Activated naive CD8-positive, alpha-beta T cell (primary cell): ENCODE results near the gene DSTN.

Experiments
- H3K27ac Mint-ChIP-seq: one replicate; pipeline ENCODE4 v1.8.0; 2021; ENCODE audit warnings: mixed read lengths
- H3K27me3 Mint-ChIP-seq: one replicate; pipeline ENCODE4 v1.8.0; 2021; ENCODE audit warnings: mixed read lengths
- H3K36me3 Mint-ChIP-seq: one replicate; pipeline ENCODE4 v1.8.0; 2021; ENCODE audit warnings: mixed read lengths
- H3K4me1 Mint-ChIP-seq: one replicate; pipeline ENCODE4 v1.8.0; 2021; ENCODE audit warnings: low read depth, mixed read lengths
- H3K4me3 Mint-ChIP-seq: one replicate; pipeline ENCODE4 v1.8.0; 2021; ENCODE audit warnings: mild to moderate bottlenecking, mixed read lengths
- H3K9me3 Mint-ChIP-seq: one replicate; pipeline ENCODE4 v1.8.0; 2021; ENCODE audit warnings: low read depth, mixed read lengths

Gene DSTN

GRCh38 chr20:17569616-17570346, at the start of gene DSTN:
TSS of gene DSTN (plus strand) at chr20:17570075. CDS start at chr20:17570209, 134 bp downstream.
- H3K4me1 Mint-ChIP-seq = peaks cover 33% of the 10 kb centered on the region
- no peaks in the 10 kb centered on the region for H3K27me3 Mint-ChIP-seq
- H3K27ac Mint-ChIP-seq = peak within 1 kb of the TSS; percentile 87
- H3K4me3 Mint-ChIP-seq = peak within 1 kb of the TSS; percentile 93
- H3K9me3 Mint-ChIP-seq = no peaks in the 10 kb centered on the region
- no peaks in the 10 kb centered on the region for H3K36me3 Mint-ChIP-seq

GRCh38 chr20:17520583-17520982, 49.3 kb upstream of the DSTN start:
- H3K4me3 Mint-ChIP-seq = no peak overlapping the region
- H3K4me1 Mint-ChIP-seq = peaks cover 2% of the 10 kb centered on the region
- H3K9me3 Mint-ChIP-seq = no peaks in the 10 kb centered on the region
- H3K36me3 Mint-ChIP-seq = no peaks in the 10 kb centered on the region
- peaks cover 2% of the 10 kb centered on the region for H3K27me3 Mint-ChIP-seq
- no peak overlapping the region for H3K27ac Mint-ChIP-seq

- H3K36me3 Mint-ChIP-seq = no peaks in the 10 kb centered on the region
- H3K4me3 Mint-ChIP-seq = no peak overlapping the region
- H3K9me3 Mint-ChIP-seq = no peaks in the 10 kb centered on the region
- no peak overlapping the region for H3K27ac Mint-ChIP-seq
- no peaks in the 10 kb centered on the region for H3K4me1 Mint-ChIP-seq
- peaks cover 4% of the 10 kb centered on the region for H3K27me3 Mint-ChIP-seq
Measured at GRCh38 chr20:17522528-17522927, 47.3 kb upstream of the DSTN start.

GRCh38 chr20:17523326-17523725, 46.5 kb upstream of the DSTN start:
- H3K4me1 Mint-ChIP-seq = no peaks in the 10 kb centered on the region
- no peaks in the 10 kb centered on the region for H3K36me3 Mint-ChIP-seq
- peaks cover 4% of the 10 kb centered on the region for H3K27me3 Mint-ChIP-seq
- no peak overlapping the region for H3K4me3 Mint-ChIP-seq
- no peaks in the 10 kb centered on the region for H3K9me3 Mint-ChIP-seq
- no peak overlapping the region for H3K27ac Mint-ChIP-seq

- H3K36me3 Mint-ChIP-seq = no peaks in the 10 kb centered on the region
- no peaks in the 10 kb centered on the region for H3K4me1 Mint-ChIP-seq
- H3K9me3 Mint-ChIP-seq = no peaks in the 10 kb centered on the region
- no peak overlapping the region for H3K27ac Mint-ChIP-seq
- H3K4me3 Mint-ChIP-seq = no peak overlapping the region
- peaks cover 6% of the 10 kb centered on the region for H3K27me3 Mint-ChIP-seq
Measured at GRCh38 chr20:17524560-17524959, 45.3 kb upstream of the DSTN start.

GRCh38 chr20:17525132-17525531, 44.7 kb upstream of the DSTN start:
- Mint-ChIP-seq H3K27me3 (peaks cover 9% of the 10 kb centered on the region), H3K27ac (no peak overlapping the region), H3K9me3 (no peaks in the 10 kb centered on the region), H3K4me1 (no peaks in the 10 kb centered on the region), H3K36me3 (no peaks in the 10 kb centered on the region), H3K4me3 (no peak overlapping the region)

GRCh38 chr20:17525650-17526049, 44.2 kb upstream of the DSTN start:
- Mint-ChIP-seq H3K4me3 (no peak overlapping the region), H3K4me1 (peaks cover 3% of the 10 kb centered on the region), H3K27me3 (peaks cover 14% of the 10 kb centered on the region), H3K36me3 (no peaks in the 10 kb centered on the region), H3K9me3 (no peaks in the 10 kb centered on the region), H3K27ac (no peak overlapping the region)

- peaks cover 8% of the 10 kb centered on the region for H3K4me1 Mint-ChIP-seq
- H3K27ac Mint-ChIP-seq = no peak overlapping the region
- H3K9me3 Mint-ChIP-seq = no peaks in the 10 kb centered on the region
- no peak overlapping the region for H3K4me3 Mint-ChIP-seq
- peaks cover 22% of the 10 kb centered on the region for H3K27me3 Mint-ChIP-seq
- no peaks in the 10 kb centered on the region for H3K36me3 Mint-ChIP-seq
Measured at GRCh38 chr20:17529586-17529985, 40.3 kb upstream of the DSTN start.

- Mint-ChIP-seq H3K36me3 (no peaks in the 10 kb centered on the region), H3K4me3 (peak overlapping the region; percentile 77), H3K9me3 (no peaks in the 10 kb centered on the region), H3K27ac (no peak overlapping the region), H3K27me3 (peaks cover 22% of the 10 kb centered on the region), H3K4me1 (peaks cover 8% of the 10 kb centered on the region)
Measured at GRCh38 chr20:17530153-17530552, 39.7 kb upstream of the DSTN start.

- no peaks in the 10 kb centered on the region for H3K36me3 Mint-ChIP-seq
- H3K27ac Mint-ChIP-seq = peak within 1 kb of the TSS; percentile 73
- H3K4me3 Mint-ChIP-seq = peak within 1 kb of the TSS; percentile 86
- peaks cover 8% of the 10 kb centered on the region for H3K4me1 Mint-ChIP-seq
- no peaks in the 10 kb centered on the region for H3K9me3 Mint-ChIP-seq
- H3K27me3 Mint-ChIP-seq = peaks cover 22% of the 10 kb centered on the region
Measured at GRCh38 chr20:17530716-17531664, 38.9 kb upstream of the DSTN start, which contains the start of gene BFSP1. TSS of gene BFSP1 (minus strand) at chr20:17531379. CDS start at chr20:17531329, 50 bp downstream.

GRCh38 chr20:17531665-17532025, 38.2 kb upstream of the DSTN start:
- peaks cover 22% of the 10 kb centered on the region for H3K27me3 Mint-ChIP-seq
- peaks cover 8% of the 10 kb centered on the region for H3K4me1 Mint-ChIP-seq
- peak overlapping the region; percentile 86 for H3K4me3 Mint-ChIP-seq
- peak overlapping the region; percentile 73 for H3K27ac Mint-ChIP-seq
- H3K36me3 Mint-ChIP-seq = no peaks in the 10 kb centered on the region
- H3K9me3 Mint-ChIP-seq = no peaks in the 10 kb centered on the region

GRCh38 chr20:17533396-17533795, 36.5 kb upstream of the DSTN start:
- H3K36me3 Mint-ChIP-seq = no peaks in the 10 kb centered on the region
- H3K9me3 Mint-ChIP-seq = no peaks in the 10 kb centered on the region
- peaks cover 19% of the 10 kb centered on the region for H3K27me3 Mint-ChIP-seq
- H3K4me3 Mint-ChIP-seq = no peak overlapping the region
- peaks cover 8% of the 10 kb centered on the region for H3K4me1 Mint-ChIP-seq
- no peak overlapping the region for H3K27ac Mint-ChIP-seq

GRCh38 chr20:17534077-17534476, 35.8 kb upstream of the DSTN start:
- Mint-ChIP-seq H3K36me3 (no peaks in the 10 kb centered on the region), H3K27me3 (peaks cover 21% of the 10 kb centered on the region), H3K4me1 (peaks cover 8% of the 10 kb centered on the region), H3K27ac (no peak overlapping the region), H3K4me3 (no peak overlapping the region), H3K9me3 (no peaks in the 10 kb centered on the region)

GRCh38 chr20:17536944-17537444, 32.9 kb upstream of the DSTN start:
- no peak overlapping the region for H3K4me3 Mint-ChIP-seq

GRCh38 chr20:17537959-17538358, 31.9 kb upstream of the DSTN start:
- H3K27ac Mint-ChIP-seq = no peak overlapping the region
- no peaks in the 10 kb centered on the region for H3K4me1 Mint-ChIP-seq
- H3K9me3 Mint-ChIP-seq = no peaks in the 10 kb centered on the region
- no peak overlapping the region for H3K4me3 Mint-ChIP-seq
- no peaks in the 10 kb centered on the region for H3K36me3 Mint-ChIP-seq
- H3K27me3 Mint-ChIP-seq = peaks cover 10% of the 10 kb centered on the region

More at GRCh38 chr20:17536944-17537444, 32.9 kb upstream of the DSTN start:
- Mint-ChIP-seq H3K27ac (no peak overlapping the region), H3K27me3 (peaks cover 10% of the 10 kb centered on the region), H3K9me3 (no peaks in the 10 kb centered on the region), H3K36me3 (no peaks in the 10 kb centered on the region), H3K4me1 (no peaks in the 10 kb centered on the region)
